ENCODE measurements around the gene CTPS1.

DNA sequence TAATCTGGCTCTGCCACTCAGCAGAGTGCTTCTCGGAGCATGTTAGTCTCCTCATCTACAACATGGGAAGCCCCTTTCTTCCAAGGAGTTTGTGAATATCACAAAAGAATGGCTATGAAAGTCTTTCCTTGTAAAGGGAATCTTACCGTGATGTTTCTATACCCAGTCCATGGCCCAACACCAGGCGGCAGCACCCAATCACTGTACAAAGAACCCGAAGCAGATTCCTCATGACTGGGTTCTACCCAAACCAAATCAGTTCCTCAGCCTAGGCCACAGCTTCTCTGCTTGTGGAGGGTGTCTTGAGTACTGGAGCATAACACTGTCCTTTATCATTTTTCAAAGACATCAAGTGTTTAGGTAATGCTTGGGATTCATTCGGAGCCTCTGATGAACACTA lies 58.6 kb downstream of the CTPS1 start:
- TF ChIP-seq POLR2A (IDR thresholded peaks at IDR 0.05) = no peak
- TF ChIP-seq, protein P1, sequence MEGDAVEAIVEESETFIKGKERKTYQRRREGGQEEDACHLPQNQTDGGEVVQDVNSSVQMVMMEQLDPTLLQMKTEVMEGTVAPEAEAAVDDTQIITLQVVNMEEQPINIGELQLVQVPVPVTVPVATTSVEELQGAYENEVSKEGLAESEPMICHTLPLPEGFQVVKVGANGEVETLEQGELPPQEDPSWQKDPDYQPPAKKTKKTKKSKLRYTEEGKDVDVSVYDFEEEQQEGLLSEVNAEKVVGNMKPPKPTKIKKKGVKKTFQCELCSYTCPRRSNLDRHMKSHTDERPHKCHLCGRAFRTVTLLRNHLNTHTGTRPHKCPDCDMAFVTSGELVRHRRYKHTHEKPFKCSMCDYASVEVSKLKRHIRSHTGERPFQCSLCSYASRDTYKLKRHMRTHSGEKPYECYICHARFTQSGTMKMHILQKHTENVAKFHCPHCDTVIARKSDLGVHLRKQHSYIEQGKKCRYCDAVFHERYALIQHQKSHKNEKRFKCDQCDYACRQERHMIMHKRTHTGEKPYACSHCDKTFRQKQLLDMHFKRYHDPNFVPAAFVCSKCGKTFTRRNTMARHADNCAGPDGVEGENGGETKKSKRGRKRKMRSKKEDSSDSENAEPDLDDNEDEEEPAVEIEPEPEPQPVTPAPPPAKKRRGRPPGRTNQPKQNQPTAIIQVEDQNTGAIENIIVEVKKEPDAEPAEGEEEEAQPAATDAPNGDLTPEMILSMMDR (IDR thresholded peaks at IDR 0.05) = no peak
